Measurements from ENCODE around the gene WDR38. TPM values are rescaled to one million over a fixed set of nuclear protein-coding genes. Genes with fewer than 3 reads are reported as not detected.

The WDR38 gene
- total and polyA plus RNA-seq, 9 of the 15 experiments (the other 6 are each of a cell fraction or from before 2014, with no cell fraction given) = not detected

- no peak for DNase-seq (ENCODE audit: extremely low read depth in 1 of 4, low spot score in 3 of 4)
- H3K27me3 ChIP-seq (ENCODE audit: control insufficient read depth in 2 of 2, insufficient read depth in 2 of 2, low read length in 2 of 2) = no peaks in the 10 kb centered on the region
- no peak overlapping the region for H3K4me3 ChIP-seq
- CTCF ChIA-PET (ENCODE audit: low intra/inter-chr PET ratio) = interaction anchor here (1.0 to 6.3 kb wide), 3 partner anchors 60 to 141 kb away, joined by 4 to 209 read pairs (median 25); partner anchors contain the start of gene NR6A1
- peaks cover 3 to 58% of the 10 kb centered on the region in 2 experiments; a peak in 4 of 5 replicates for H3K4me1 ChIP-seq (replicated peaks in 1 of 2; ENCODE audit: control insufficient read depth in 2 of 2, insufficient read depth in 2 of 2, low read length in 2 of 2)
- 0 out of 2 replicates have a peak overlapping the region, but pooled peaks have one; percentile 96 for H2AFZ ChIP-seq (ENCODE audit: low read depth, low read length)
- peaks cover 12% of the 10 kb centered on the region for H3K79me2 ChIP-seq (ENCODE audit: control insufficient read depth, insufficient read depth, low read length)
- peaks cover 31% of the 10 kb centered on the region for H3K36me3 ChIP-seq (ENCODE audit: control insufficient read depth, insufficient read depth, low read length)
- H3K9me3 ChIP-seq (replicated peaks; ENCODE audit: control insufficient read depth, insufficient read depth, low read depth, low read length) = no peaks in the 10 kb centered on the region
- no peak for FAIRE-seq
- 66% methylated on average over 6 of the region's 8 CpGs for WGBS (ENCODE audit: insufficient coverage, low coverage, missing lambda C conversion rate)
- in situ Hi-C loops (cut with MboI) = loop anchor here (5.0 kb wide), 2 partner anchors 82 to 518 kb away; partner anchors contain the start of gene NR6A1
- H3K4me2 ChIP-seq (ENCODE audit: insufficient read depth, low read length) = no peak overlapping the region
- H3K9ac ChIP-seq (ENCODE audit: insufficient read depth in 1 of 2, low read depth in 2 of 2, low read length in 2 of 2) = peak overlapping the region in 1 of 2 experiments; percentile 93; a peak in 1 of 4 replicates
- no TSS peak for BruUV-seq (replicated peaks)
- intact Hi-C loops (cut with micrococcal nuclease) = loop anchor here (5.0 kb wide), 2 partner anchors 237 to 518 kb away; no protein-coding TSS in a partner anchor
- ATAC-seq = no peak
- POLR2A ChIA-PET = interaction anchor here (1.0 to 5.1 kb wide), 6 partner anchors 12 to 82 kb away, joined by 3 to 64 read pairs (median 5); partner anchors contain the start of gene NR6A1
- TF ChIP-seq POLR2A (conservative IDR thresholded peaks at IDR 0.05) (no peak), GABPA (tag; conservative IDR thresholded peaks at IDR 0.05; ENCODE audit: low read depth) (no peak), L3MBTL2 (IDR thresholded peaks at IDR 0.05) (no peak), TCFL5 (CRISPR knock-in tag; conservative IDR thresholded peaks at IDR 0.05) (no peak), ZFP1 (CRISPR knock-in tag; IDR thresholded peaks at IDR 0.05) (no peak), ZNF444 (CRISPR knock-in tag; IDR thresholded peaks at IDR 0.05) (no peak), NR4A1 (CRISPR knock-in tag; IDR thresholded peaks at IDR 0.05) (no peak), NR4A1 (tag; IDR thresholded peaks at IDR 0.05) (no peak), MBD2 (IDR thresholded peaks at IDR 0.05; ENCODE audit: borderline replicate concordance, low read depth) (no peak), ESRRB (CRISPR knock-in tag; IDR thresholded peaks at IDR 0.05; ENCODE audit: borderline replicate concordance) (no peak), KLF10 (CRISPR knock-in tag; IDR thresholded peaks at IDR 0.05) (no peak), FOXA1 (IDR thresholded peaks at IDR 0.05; ENCODE audit: borderline replicate concordance) (no peak), POLR2B (IDR thresholded peaks at IDR 0.05; ENCODE audit: low read depth, partially characterized antibody) (no peak), TFE3 (CRISPR knock-in tag; IDR thresholded peaks at IDR 0.05) (no peak), HIVEP1 (CRISPR knock-in tag; IDR thresholded peaks at IDR 0.05) (no peak)
- no peak overlapping the region for H3K27ac ChIP-seq (ENCODE audit: extremely low read depth, low read depth, low read length)
- H3K9me1 ChIP-seq (ENCODE audit: control insufficient read depth, insufficient read depth, low read length) = peaks cover 12% of the 10 kb centered on the region
- H4K20me1 ChIP-seq (replicated peaks; ENCODE audit: control insufficient read depth, insufficient read depth, low read length) = peaks cover 31% of the 10 kb centered on the region
Measured at GRCh38 chr9:124854161-124854560, 901 bp downstream of the WDR38 start.

Data from K562 (cell line).